Endothelial cell (in vitro differentiated cells): ENCODE measurements around the gene SH3PXD2A. TPM values are rescaled to one million over a fixed set of nuclear protein-coding genes. Genes with fewer than 3 reads are reported as not detected.
A peak's percentile ranks its signal among the peaks of the same experiment; 100 is the strongest.

ENCODE experiments used
- DNase-seq: peaks from one replicate; pipeline ENCODE4 v3.0.0; 2021; ENCODE audit warnings: low spot score
- H3K27ac Mint-ChIP-seq: one replicate; pipeline ENCODE4 v1.8.0; 2021; ENCODE audit warnings: mixed read lengths, inconsistent platforms; ENCODE audit not compliant: unreplicated experiment
- H3K27me3 Mint-ChIP-seq: one replicate; pipeline ENCODE4 v1.8.0; 2021; ENCODE audit warnings: mild to moderate bottlenecking, moderate library complexity, mixed read lengths, inconsistent platforms; ENCODE audit not compliant: unreplicated experiment
- H3K36me3 Mint-ChIP-seq: one replicate; pipeline ENCODE4 v1.8.0; 2021; ENCODE audit warnings: mild to moderate bottlenecking, low read depth, mixed read lengths, inconsistent platforms; ENCODE audit not compliant: unreplicated experiment
- H3K4me1 Mint-ChIP-seq: one replicate; pipeline ENCODE4 v1.8.0; 2021; ENCODE audit warnings: mild to moderate bottlenecking, mixed read lengths, inconsistent platforms; ENCODE audit not compliant: unreplicated experiment
- H3K4me3 Mint-ChIP-seq: one replicate; pipeline ENCODE4 v1.8.0; 2021; ENCODE audit warnings: mild to moderate bottlenecking, mixed read lengths, inconsistent platforms; ENCODE audit not compliant: unreplicated experiment
- H3K9me3 Mint-ChIP-seq: one replicate; pipeline ENCODE4 v1.8.0; 2021; ENCODE audit warnings: mixed read lengths, inconsistent platforms; ENCODE audit not compliant: unreplicated experiment
- CTCF ChIP-seq: fragments of 200-600 bp; sonication (generic); IDR thresholded peaks from one replicate; pipeline ENCODE4 v1.5.0; 2021; ENCODE audit warnings: antibody characterized with exemption; ENCODE audit not compliant: unreplicated experiment
- total RNA-seq: library from RNA; stranded (reverse); fragmentation: NEBNext Ultra II Directional; extraction: Animal tissue kit (Norgen Biotek cat#: 25700); gene quantifications from one replicate; pipeline ENCODE4 v1.2.1, GENCODE V29; 2021; ENCODE audit not compliant: unreplicated experiment

Gene SH3PXD2A
- total RNA-seq, 1 donor from 2014 or later = 59.9 TPM

GRCh38 chr10:103739039-103739764, 116.2 kb downstream of the SH3PXD2A start:
- peaks cover 4% of the 10 kb centered on the region for H3K27me3 Mint-ChIP-seq
- no peak overlapping the region for H3K27ac Mint-ChIP-seq
- no peak for TF ChIP-seq CTCF
- no peak overlapping the region for H3K4me3 Mint-ChIP-seq
- H3K9me3 Mint-ChIP-seq = no peaks in the 10 kb centered on the region
- peaks cover 25% of the 10 kb centered on the region for H3K36me3 Mint-ChIP-seq
- peaks cover 43% of the 10 kb centered on the region for H3K4me1 Mint-ChIP-seq
- DNase-seq = no peak

GRCh38 chr10:103737735-103738367, 117.5 kb downstream of the SH3PXD2A start:
- no peak for DNase-seq
- H3K27ac Mint-ChIP-seq = no peak overlapping the region
- TF ChIP-seq CTCF = no peak
- peaks cover 54% of the 10 kb centered on the region for H3K4me1 Mint-ChIP-seq
- no peak overlapping the region for H3K4me3 Mint-ChIP-seq
- H3K27me3 Mint-ChIP-seq = peaks cover 4% of the 10 kb centered on the region
- H3K9me3 Mint-ChIP-seq = no peaks in the 10 kb centered on the region
- peaks cover 25% of the 10 kb centered on the region for H3K36me3 Mint-ChIP-seq

- Mint-ChIP-seq H3K36me3 (peaks cover 21% of the 10 kb centered on the region), H3K27ac (peak overlapping the region; percentile 72), H3K4me1 (peaks cover 64% of the 10 kb centered on the region), H3K9me3 (no peaks in the 10 kb centered on the region), H3K27me3 (peaks cover 4% of the 10 kb centered on the region), H3K4me3 (no peak overlapping the region)
- DNase-seq = no peak
- no peak for TF ChIP-seq CTCF
Observed at GRCh38 chr10:103736763-103737162, 118.6 kb downstream of the SH3PXD2A start.

- Mint-ChIP-seq H3K27me3 (peaks cover 4% of the 10 kb centered on the region), H3K9me3 (no peaks in the 10 kb centered on the region), H3K4me3 (no peak overlapping the region), H3K27ac (peak overlapping the region; percentile 24), H3K36me3 (peaks cover 21% of the 10 kb centered on the region), H3K4me1 (peaks cover 64% of the 10 kb centered on the region)
- DNase-seq = no peak
- TF ChIP-seq CTCF = no peak
Observed at GRCh38 chr10:103736044-103736443, 119.3 kb downstream of the SH3PXD2A start.

- no peak for DNase-seq
- Mint-ChIP-seq H3K4me3 (no peak overlapping the region), H3K27ac (peak overlapping the region; percentile 72), H3K4me1 (peaks cover 63% of the 10 kb centered on the region), H3K27me3 (peaks cover 4% of the 10 kb centered on the region), H3K9me3 (no peaks in the 10 kb centered on the region), H3K36me3 (peaks cover 26% of the 10 kb centered on the region)
- TF ChIP-seq CTCF = no peak
Observed at GRCh38 chr10:103734731-103735130, 120.6 kb downstream of the SH3PXD2A start.
